AG04449 (cell line): ENCODE measurements around the gene FAM222B.
"Not testable (repeated sequence)": the region's sequence is repeated elsewhere in the genome, so short reads cannot be mapped to it uniquely, and the experiment has no call there.

ENCODE experiments used
- CTCF ChIA-PET: fragments of 350-600 bp; formaldehyde crosslinking; extraction: SDS; loops from one replicate; lab custom pipeline; 2021; ENCODE audit warnings: antibody characterized with exemption; lab: Yijun Ruan, JAX
- POLR2A ChIA-PET: fragments of 400-600, 350-600 bp; formaldehyde crosslinking; extraction: SDS; loops from one replicate; lab custom pipeline; 2020; ENCODE audit warnings: antibody characterized with exemption, inconsistent platforms; lab: Yijun Ruan, JAX
- DNase-seq: peaks from one replicate; pipeline ENCODE4 v3.0.0-alpha.2; 2010; ENCODE audit warnings: low read depth, low spot score
- H3K4me3 ChIP-seq: 2 replicates; pipeline ENCODE4 v1.5.1; 2011; ENCODE audit warnings: low read depth, mild to moderate bottlenecking, control low read depth, low read length
- TF ChIP-seq, protein P1 (sequence below): IDR thresholded peaks from one replicate; pipeline ENCODE4 v1.5.1; 2011; ENCODE audit warnings: mild to moderate bottlenecking, moderate library complexity, low read length, control low read depth, inconsistent platforms; ENCODE audit not compliant: insufficient read depth; ENCODE audit errors: missing control alignments

FAM222B gene

DNA sequence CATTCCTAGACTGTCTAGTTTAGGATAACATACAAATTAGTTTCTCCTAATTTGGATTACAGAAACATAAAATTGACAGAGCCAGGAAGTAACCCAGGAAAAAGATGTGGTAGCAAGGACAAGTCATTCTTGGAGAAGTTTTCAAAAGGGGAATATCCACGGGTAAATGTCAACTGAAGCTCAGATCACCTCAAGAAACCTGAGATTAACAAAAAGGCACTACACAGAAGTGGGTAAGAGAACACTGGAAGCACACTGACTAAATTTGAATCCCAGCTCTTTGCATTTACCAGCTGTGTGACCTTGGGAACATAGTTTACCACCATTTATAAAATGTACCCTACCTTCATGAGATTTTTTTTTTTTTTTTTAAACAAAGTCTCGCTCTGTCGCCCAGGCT lies 59.4 kb downstream of the FAM222B start:
- ChIA-PET CTCF (interaction anchor here (1.0 to 9.2 kb wide), 3 partner anchors 9 to 21 kb away, joined by 3 to 91 read pairs (median 3); no protein-coding TSS in a partner anchor), POLR2A (interaction anchor here (0.7 kb wide), 1 partner anchor 13 kb away, joined by 3 read pairs; no protein-coding TSS in a partner anchor)
- no peak for DNase-seq
- TF ChIP-seq, protein P1, sequence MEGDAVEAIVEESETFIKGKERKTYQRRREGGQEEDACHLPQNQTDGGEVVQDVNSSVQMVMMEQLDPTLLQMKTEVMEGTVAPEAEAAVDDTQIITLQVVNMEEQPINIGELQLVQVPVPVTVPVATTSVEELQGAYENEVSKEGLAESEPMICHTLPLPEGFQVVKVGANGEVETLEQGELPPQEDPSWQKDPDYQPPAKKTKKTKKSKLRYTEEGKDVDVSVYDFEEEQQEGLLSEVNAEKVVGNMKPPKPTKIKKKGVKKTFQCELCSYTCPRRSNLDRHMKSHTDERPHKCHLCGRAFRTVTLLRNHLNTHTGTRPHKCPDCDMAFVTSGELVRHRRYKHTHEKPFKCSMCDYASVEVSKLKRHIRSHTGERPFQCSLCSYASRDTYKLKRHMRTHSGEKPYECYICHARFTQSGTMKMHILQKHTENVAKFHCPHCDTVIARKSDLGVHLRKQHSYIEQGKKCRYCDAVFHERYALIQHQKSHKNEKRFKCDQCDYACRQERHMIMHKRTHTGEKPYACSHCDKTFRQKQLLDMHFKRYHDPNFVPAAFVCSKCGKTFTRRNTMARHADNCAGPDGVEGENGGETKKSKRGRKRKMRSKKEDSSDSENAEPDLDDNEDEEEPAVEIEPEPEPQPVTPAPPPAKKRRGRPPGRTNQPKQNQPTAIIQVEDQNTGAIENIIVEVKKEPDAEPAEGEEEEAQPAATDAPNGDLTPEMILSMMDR: no peak
- H3K4me3 ChIP-seq: no peak overlapping the region

DNA sequence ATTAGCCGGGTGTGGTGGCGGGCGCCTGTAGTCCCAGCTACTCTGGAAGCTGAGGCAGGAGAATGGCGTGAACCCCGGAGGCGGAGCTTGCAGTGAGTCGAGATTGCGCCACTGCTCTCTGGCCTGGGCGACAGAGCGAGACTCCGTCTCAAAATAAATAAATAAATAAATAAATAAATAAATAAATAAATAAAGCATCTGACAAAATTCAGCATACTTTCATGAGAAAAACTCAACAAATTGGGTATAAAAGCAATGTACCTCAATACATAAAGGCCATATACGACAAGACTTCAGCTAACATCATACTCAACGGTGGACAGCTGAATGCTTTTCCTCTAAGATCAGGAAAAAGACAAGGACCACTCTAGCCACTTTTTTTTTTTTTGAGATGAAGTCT lies 63.0 kb downstream of the FAM222B start:
- POLR2A ChIA-PET, DNase-seq, H3K4me3 ChIP-seq: not testable (repeated sequence)
- CTCF ChIA-PET: interaction anchor here (1.0 to 2.9 kb wide), 2 partner anchors 16 to 52 kb away, joined by 3 to 19 read pairs; no protein-coding TSS in a partner anchor

GRCh38 chr17:28777178-28777577 lies 65.4 kb downstream of the FAM222B start:
- TF ChIP-seq, protein P1: no peak
- DNase-seq: no peak
- CTCF ChIA-PET: interaction anchor here (1.0 to 6.4 kb wide), 3 partner anchors 13 to 27 kb away, joined by 3 to 128 read pairs (median 19); no protein-coding TSS in a partner anchor
- POLR2A ChIA-PET: no interaction called here
- no peak overlapping the region for H3K4me3 ChIP-seq

- ChIA-PET CTCF (interaction anchor here (0.7 to 6.4 kb wide), 11 partner anchors 9 to 342 kb away, joined by 3 to 128 read pairs (median 4); partner anchors contain the start of gene DHRS13), POLR2A (no interaction called here)
- no peak overlapping the region for H3K4me3 ChIP-seq
- no peak for DNase-seq
- TF ChIP-seq, protein P1: no peak
Observed at GRCh38 chr17:28774206-28774605, 68.4 kb downstream of the FAM222B start.

DNA sequence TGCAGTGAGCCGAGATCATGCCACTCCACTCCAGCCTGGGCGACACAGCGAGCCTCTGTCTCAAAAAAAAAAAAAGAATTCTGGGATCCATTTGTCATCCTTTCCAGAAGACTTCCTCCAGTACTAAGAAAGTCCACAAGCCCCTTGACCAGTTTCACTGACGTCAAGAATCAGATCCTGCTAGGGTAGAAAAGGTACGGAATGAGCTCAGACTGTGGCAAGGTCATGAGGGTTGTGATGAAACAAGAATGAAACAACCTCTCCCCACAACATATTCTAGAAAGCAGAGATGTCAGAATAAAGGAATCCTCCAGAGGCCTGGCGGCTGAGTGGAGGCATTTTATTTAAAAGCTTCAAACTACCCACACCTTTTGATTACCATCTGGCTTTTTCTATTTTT lies 68.9 kb downstream of the FAM222B start:
- POLR2A ChIA-PET: interaction anchor here (0.6 kb wide), 1 partner anchor 10 kb away, joined by 3 read pairs; no protein-coding TSS in a partner anchor
- CTCF ChIA-PET: interaction anchor here (0.9 to 6.4 kb wide), 9 partner anchors 9 to 342 kb away, joined by 3 to 128 read pairs (median 4); partner anchors contain the start of gene DHRS13
- TF ChIP-seq, protein P1: no peak
- no peak for DNase-seq
- no peak overlapping the region for H3K4me3 ChIP-seq

DNA sequence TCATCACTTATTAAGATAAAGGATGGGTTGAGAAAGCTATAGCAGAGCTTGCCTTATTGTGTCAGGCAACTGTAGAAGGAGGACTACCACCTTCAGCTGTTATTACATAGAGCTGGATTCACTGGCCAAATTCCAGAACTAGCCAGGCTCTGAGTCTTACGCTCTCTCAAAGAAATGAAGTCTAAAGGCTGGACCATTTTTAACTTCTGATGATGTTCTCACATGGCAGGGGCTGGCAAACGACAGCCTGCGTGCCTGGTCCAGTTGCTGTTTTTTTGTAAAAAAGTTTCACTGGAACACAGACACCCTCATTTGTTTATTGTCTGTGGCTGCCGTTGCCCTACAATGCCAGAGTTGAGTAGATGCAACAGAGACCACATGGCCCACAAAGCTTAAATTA lies 77.6 kb downstream of the FAM222B start:
- no peak overlapping the region for H3K4me3 ChIP-seq
- TF ChIP-seq, protein P1: no peak
- DNase-seq: no peak
- CTCF ChIA-PET: interaction anchor here (0.7 to 10.0 kb wide), 28 partner anchors 9 to 347 kb away, joined by 3 to 295 read pairs (median 18); partner anchors contain the start of genes DHRS13, FAM222B, FLOT2 and NEK8
- POLR2A ChIA-PET: interaction anchor here (0.5 to 1.1 kb wide), 2 partner anchors 12 to 102 kb away, joined by 3 read pairs; no protein-coding TSS in a partner anchor
